ENCODE data around the gene HDHD2. TPM values are rescaled to one million over a fixed set of nuclear protein-coding genes. Genes with fewer than 3 reads are reported as not detected.

HDHD2 gene
- total RNA-seq, 2 experiments from 2014 or later, result 28.1 to 32.2 TPM

GRCh38 chr18:47110492-47111274 is 39.6 kb downstream of the HDHD2 start:
- Mint-ChIP-seq H3K27ac (no peak overlapping the region), H3K36me3 (ENCODE audit: low read depth) (peaks cover 9% of the 10 kb centered on the region), H3K9me3 (no peaks in the 10 kb centered on the region), H3K27me3 (no peaks in the 10 kb centered on the region), H3K4me3 (no peak overlapping the region), H3K4me1 (ENCODE audit: low read depth) (no peaks in the 10 kb centered on the region)
- intact Hi-C loops (cut with micrococcal nuclease), result no loop called here
- POLR2A ChIA-PET, result no interaction called here
- CTCF ChIA-PET, result interaction anchor here (0.6 to 5.1 kb wide), 4 partner anchors 9 to 138 kb away, joined by 3 to 26 read pairs (median 4); no protein-coding TSS in a partner anchor
- TF ChIP-seq CTCF (IDR thresholded peaks at IDR 0.05), result no peak
- ATAC-seq (no peak), DNase-seq (no peak)

DNA sequence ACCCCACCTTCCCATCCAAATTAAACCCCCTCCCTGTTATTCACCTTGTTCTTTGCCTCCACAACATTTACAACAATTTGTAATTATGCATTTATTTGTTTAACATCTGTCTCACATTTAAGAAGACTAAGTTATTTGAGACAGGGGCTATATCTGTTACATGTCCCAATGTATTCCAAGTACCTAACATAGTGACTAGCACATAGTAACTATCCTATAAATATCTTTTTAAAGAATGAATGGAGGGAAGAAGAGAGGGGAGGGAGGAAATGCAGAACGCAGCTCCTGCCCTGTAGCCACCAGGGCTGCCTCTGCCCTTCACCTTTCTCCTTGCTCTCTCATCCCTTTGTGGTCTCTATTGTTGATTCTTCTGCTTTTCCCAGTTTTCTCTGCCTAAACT is 40.6 kb downstream of the HDHD2 start:
- H3K4me1 Mint-ChIP-seq (ENCODE audit: low read depth), result no peaks in the 10 kb centered on the region
- peaks cover 9% of the 10 kb centered on the region for H3K36me3 Mint-ChIP-seq (ENCODE audit: low read depth)
- intact Hi-C loops (cut with micrococcal nuclease), result loop anchor here (10.0 kb wide), 1 partner anchor 635 kb away; no protein-coding TSS in a partner anchor
- ATAC-seq (no peak), DNase-seq (no peak)
- no peak overlapping the region for H3K27ac Mint-ChIP-seq
- ChIA-PET POLR2A (no interaction called here), CTCF (interaction anchor here (0.6 to 5.1 kb wide), 3 partner anchors 10 to 138 kb away, joined by 3 to 26 read pairs (median 4); no protein-coding TSS in a partner anchor)
- TF ChIP-seq CTCF (IDR thresholded peaks at IDR 0.05), result no peak
- H3K4me3 Mint-ChIP-seq, result no peak overlapping the region
- no peaks in the 10 kb centered on the region for H3K9me3 Mint-ChIP-seq
- no peaks in the 10 kb centered on the region for H3K27me3 Mint-ChIP-seq

DNA sequence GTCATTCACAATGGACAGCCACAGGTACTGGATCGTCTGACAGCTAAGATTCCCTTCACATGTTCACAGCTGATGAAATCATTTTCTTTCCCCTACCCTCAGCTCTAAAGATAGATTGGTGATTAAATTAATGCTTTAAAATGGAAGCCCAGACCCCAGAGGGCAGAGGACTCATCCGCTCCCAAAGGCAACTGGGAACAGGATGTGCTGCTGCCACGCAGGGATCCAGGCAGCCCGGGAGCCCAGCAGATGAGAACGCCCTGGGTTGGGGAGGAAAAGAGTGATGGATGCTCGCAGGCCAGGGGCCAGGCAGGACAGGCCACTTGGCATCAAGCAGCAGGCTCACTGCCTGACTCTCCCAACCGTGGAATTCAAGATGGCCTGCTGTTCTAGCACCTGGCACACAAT is 41.3 kb downstream of the HDHD2 start:
- DNase-seq (no peak), ATAC-seq (no peak)
- no peak for TF ChIP-seq CTCF (IDR thresholded peaks at IDR 0.05)
- H3K27ac Mint-ChIP-seq, result no peak overlapping the region
- peaks cover 8% of the 10 kb centered on the region for H3K36me3 Mint-ChIP-seq (ENCODE audit: low read depth)
- H3K4me3 Mint-ChIP-seq, result no peak overlapping the region
- ChIA-PET CTCF (no interaction called here), POLR2A (interaction anchor here (0.6 kb wide), 1 partner anchor 62 kb away, joined by 4 read pairs; no protein-coding TSS in a partner anchor)
- intact Hi-C loops (cut with micrococcal nuclease), result loop anchor here (10.0 kb wide), 1 partner anchor 636 kb away; no protein-coding TSS in a partner anchor
- no peaks in the 10 kb centered on the region for H3K27me3 Mint-ChIP-seq
- H3K9me3 Mint-ChIP-seq, result no peaks in the 10 kb centered on the region
- no peaks in the 10 kb centered on the region for H3K4me1 Mint-ChIP-seq (ENCODE audit: low read depth)

DNA sequence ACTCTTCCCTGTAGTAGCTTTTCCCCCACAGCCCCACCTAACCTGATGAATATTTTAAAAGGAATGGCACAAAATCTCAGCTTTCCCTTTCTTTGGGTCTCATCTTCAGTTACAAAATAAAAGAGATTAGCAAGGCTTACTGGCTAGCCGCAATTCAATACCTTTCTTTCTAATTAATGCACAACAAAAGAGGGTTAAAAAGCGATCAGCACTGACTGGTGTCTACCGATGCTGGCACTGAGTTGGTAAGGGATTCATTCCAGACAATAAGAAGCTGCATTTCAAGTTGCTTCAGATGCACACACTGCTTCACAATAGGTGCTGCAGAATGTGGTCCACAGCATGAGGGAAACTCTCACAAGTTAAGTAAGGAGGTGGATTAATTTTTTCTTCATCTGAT is 41.9 kb downstream of the HDHD2 start:
- Mint-ChIP-seq H3K9me3 (no peaks in the 10 kb centered on the region), H3K4me1 (ENCODE audit: low read depth) (no peaks in the 10 kb centered on the region), H3K4me3 (no peak overlapping the region), H3K36me3 (ENCODE audit: low read depth) (peaks cover 6% of the 10 kb centered on the region), H3K27ac (no peak overlapping the region), H3K27me3 (no peaks in the 10 kb centered on the region)
- CTCF ChIA-PET, result interaction anchor here (1.8 kb wide), 1 partner anchor 640 kb away, joined by 4 read pairs; no protein-coding TSS in a partner anchor
- TF ChIP-seq CTCF (IDR thresholded peaks at IDR 0.05), result no peak
- DNase-seq (no peak), ATAC-seq (no peak)
- POLR2A ChIA-PET, result no interaction called here
- intact Hi-C loops (cut with micrococcal nuclease), result loop anchor here (10.0 kb wide), 1 partner anchor 636 kb away; no protein-coding TSS in a partner anchor
